ENCODE measurements around the gene RFX3. TPM values are rescaled to one million over a fixed set of nuclear protein-coding genes. Genes with fewer than 3 reads are reported as not detected.

RFX3 gene
- total and polyA plus RNA-seq, 2 of the 13 experiments (the other 11 are each of a cell fraction or from before 2014, with no cell fraction given): 2.7 to 5.3 TPM

- intact Hi-C loops (cut with micrococcal nuclease; ENCODE audit: unreplicated experiment): no loop called here
- ChIA-PET POLR2A (no interaction called here), CTCF (ENCODE audit: low intra/inter-chr PET ratio, low total read pairs) (no interaction called here)
- no TSS peak for BruUV-seq (replicated peaks)
- Histone ChIP-seq H3K4me3 (replicated peaks in 1 of 3; ENCODE audit: insufficient read depth in 1 of 3, low read depth in 2 of 3, low read length in 3 of 3) (no peak overlapping the region), H3K79me2 (ENCODE audit: insufficient read depth, low read length) (no peaks in the 10 kb centered on the region), H3K27ac (ENCODE audit: extremely low read length, insufficient read depth, low read length) (no peak overlapping the region), H3K9ac (ENCODE audit: insufficient read depth, low read depth, low read length) (no peak overlapping the region), H3K9me3 (ENCODE audit: low read length) (no peaks in the 10 kb centered on the region), H3K27me3 (ENCODE audit: control insufficient read depth in 1 of 2, insufficient read depth in 2 of 2, low read length in 2 of 2) (no peaks in the 10 kb centered on the region), H3K4me1 (ENCODE audit: insufficient read depth, low read length) (no peaks in the 10 kb centered on the region), H2AFZ (ENCODE audit: low read length) (no peak overlapping the region), H4K20me1 (ENCODE audit: insufficient read depth, low read length) (no peaks in the 10 kb centered on the region), H3K4me2 (ENCODE audit: low read depth, low read length) (no peak overlapping the region), H3K36me3 (replicated peaks in 1 of 2; ENCODE audit: control insufficient read depth in 1 of 2, insufficient read depth in 2 of 2, low read length in 2 of 2) (0 out of 5 replicates have a peak, but pooled peaks cover 0 to 3% of the 10 kb centered on the region in 2 experiments)
- ATAC-seq (no peak), FAIRE-seq (no peak), DNase-seq (ENCODE audit: low spot score) (no peak)
- 98% methylated on average over 2 of the region's 2 CpGs for WGBS (ENCODE audit: low lambda C conversion rate)
- in situ Hi-C loops (cut with HindIII; ENCODE audit: extremely low pct_ligation_motif_present, low pct_unique_long_range_greater_than_20kb): no loop called here
- TF ChIP-seq ZXDC (CRISPR knock-in tag; IDR thresholded peaks at IDR 0.05) (no peak), ZNF746 (CRISPR knock-in tag; IDR thresholded peaks at IDR 0.05) (no peak), ZNF512 (CRISPR knock-in tag; IDR thresholded peaks at IDR 0.05) (no peak), ZFY (CRISPR knock-in tag; IDR thresholded peaks at IDR 0.05) (no peak), ZNF614 (CRISPR knock-in tag; IDR thresholded peaks at IDR 0.05; ENCODE audit: borderline replicate concordance) (no peak), NR0B2 (CRISPR knock-in tag; IDR thresholded peaks at IDR 0.05) (no peak), ZBTB42 (CRISPR knock-in tag; IDR thresholded peaks at IDR 0.05) (no peak), ZNF563 (CRISPR knock-in tag; IDR thresholded peaks at IDR 0.05) (no peak), REXO4 (CRISPR knock-in tag; IDR thresholded peaks at IDR 0.05; ENCODE audit: borderline replicate concordance) (no peak), ZSCAN21 (CRISPR knock-in tag; IDR thresholded peaks at IDR 0.05; ENCODE audit: borderline replicate concordance) (no peak), ZNF326 (CRISPR knock-in tag; IDR thresholded peaks at IDR 0.05; ENCODE audit: borderline replicate concordance) (no peak), ZNF747 (CRISPR knock-in tag; IDR thresholded peaks at IDR 0.05; ENCODE audit: borderline replicate concordance) (no peak), MAZ (IDR thresholded peaks at IDR 0.05; ENCODE audit: borderline replicate concordance, low read depth, low read length) (no peak), MAZ (CRISPR knock-in tag; IDR thresholded peaks at IDR 0.05; ENCODE audit: low read depth) (no peak), ZNF354B (CRISPR knock-in tag; IDR thresholded peaks at IDR 0.05) (no peak), HCFC1 (IDR thresholded peaks at IDR 0.05; ENCODE audit: low read depth, low read length) (no peak), ZNF775 (CRISPR knock-in tag; IDR thresholded peaks at IDR 0.05; ENCODE audit: borderline replicate concordance) (no peak), ZNF552 (CRISPR knock-in tag; IDR thresholded peaks at IDR 0.05; ENCODE audit: borderline replicate concordance) (no peak), RELA (CRISPR knock-in tag; IDR thresholded peaks at IDR 0.05) (no peak), E2F2 (CRISPR knock-in tag; IDR thresholded peaks at IDR 0.05; ENCODE audit: borderline replicate concordance) (no peak), GATAD1 (CRISPR knock-in tag; IDR thresholded peaks at IDR 0.05) (no peak)
Measured at GRCh38 chr9:3277200-3277599, 248.6 kb downstream of the RFX3 start.

Data from HepG2 (cell line).